ENCODE measurements around the gene SUPT4H1. TPM values are rescaled to one million over a fixed set of nuclear protein-coding genes. Genes with fewer than 3 reads are reported as not detected.

The SUPT4H1 gene
- total RNA-seq, 1 donor from 2014 or later, result 150 TPM

DNA sequence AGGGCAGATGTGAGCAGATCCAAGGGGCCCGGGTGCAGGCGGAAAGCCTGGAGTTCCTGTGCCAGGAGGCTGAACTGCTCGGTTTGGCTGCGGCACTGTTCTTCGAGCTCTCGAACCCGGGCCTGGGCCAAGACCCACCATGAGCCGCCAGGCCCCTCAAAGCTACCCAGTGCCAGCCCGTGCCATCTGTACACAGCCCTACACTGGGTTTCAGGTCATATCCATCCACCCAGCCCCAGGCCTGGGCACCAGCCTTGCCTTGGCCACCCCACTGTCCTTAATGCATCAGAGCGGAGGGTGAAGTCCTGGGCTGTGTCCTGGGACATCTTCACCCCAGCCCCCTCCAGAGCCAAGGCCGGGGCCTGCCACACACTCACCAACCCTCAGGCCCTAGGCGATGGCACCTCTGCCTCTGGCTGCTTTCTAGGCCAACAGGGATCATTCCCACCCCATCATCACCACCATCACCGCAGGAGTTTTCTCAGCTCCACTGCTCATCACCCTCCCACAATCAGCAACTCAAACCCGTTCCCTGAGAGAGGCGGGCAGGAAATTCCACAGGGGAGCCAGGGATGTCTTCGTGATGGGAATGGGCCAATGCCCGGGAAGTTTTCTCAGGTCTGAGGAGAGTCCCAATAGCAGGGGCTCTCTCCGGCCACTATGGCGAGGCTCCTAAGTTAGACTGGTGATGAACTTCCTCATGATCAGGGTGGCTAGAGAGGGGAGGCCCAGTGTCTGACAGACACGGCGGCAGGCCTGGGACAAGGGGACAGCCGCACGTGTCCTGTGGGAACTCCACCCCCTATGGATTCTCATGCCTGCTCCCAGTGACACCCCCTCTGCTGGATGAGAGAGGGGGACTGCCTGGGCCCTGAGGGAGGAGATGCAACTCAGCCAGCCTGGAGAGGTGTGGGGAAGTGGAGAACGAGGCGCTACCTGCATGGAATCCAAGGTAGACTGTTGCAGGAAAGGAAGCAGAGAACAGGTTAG, 32.5 kb downstream of the SUPT4H1 start:
- Mint-ChIP-seq H3K4me1 (ENCODE audit: unreplicated experiment) (no peaks in the 10 kb centered on the region), H3K27ac (ENCODE audit: unreplicated experiment) (no peak overlapping the region), H3K27me3 (ENCODE audit: unreplicated experiment) (peaks cover 14% of the 10 kb centered on the region), H3K4me3 (ENCODE audit: unreplicated experiment) (no peak overlapping the region), H3K36me3 (ENCODE audit: low read depth, unreplicated experiment) (no peaks in the 10 kb centered on the region), H3K9me3 (ENCODE audit: unreplicated experiment) (no peaks in the 10 kb centered on the region)
- TF ChIP-seq, protein P1, sequence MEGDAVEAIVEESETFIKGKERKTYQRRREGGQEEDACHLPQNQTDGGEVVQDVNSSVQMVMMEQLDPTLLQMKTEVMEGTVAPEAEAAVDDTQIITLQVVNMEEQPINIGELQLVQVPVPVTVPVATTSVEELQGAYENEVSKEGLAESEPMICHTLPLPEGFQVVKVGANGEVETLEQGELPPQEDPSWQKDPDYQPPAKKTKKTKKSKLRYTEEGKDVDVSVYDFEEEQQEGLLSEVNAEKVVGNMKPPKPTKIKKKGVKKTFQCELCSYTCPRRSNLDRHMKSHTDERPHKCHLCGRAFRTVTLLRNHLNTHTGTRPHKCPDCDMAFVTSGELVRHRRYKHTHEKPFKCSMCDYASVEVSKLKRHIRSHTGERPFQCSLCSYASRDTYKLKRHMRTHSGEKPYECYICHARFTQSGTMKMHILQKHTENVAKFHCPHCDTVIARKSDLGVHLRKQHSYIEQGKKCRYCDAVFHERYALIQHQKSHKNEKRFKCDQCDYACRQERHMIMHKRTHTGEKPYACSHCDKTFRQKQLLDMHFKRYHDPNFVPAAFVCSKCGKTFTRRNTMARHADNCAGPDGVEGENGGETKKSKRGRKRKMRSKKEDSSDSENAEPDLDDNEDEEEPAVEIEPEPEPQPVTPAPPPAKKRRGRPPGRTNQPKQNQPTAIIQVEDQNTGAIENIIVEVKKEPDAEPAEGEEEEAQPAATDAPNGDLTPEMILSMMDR (IDR thresholded peaks at IDR 0.05; ENCODE audit: unreplicated experiment), result no peak
- DNase-seq (ENCODE audit: low spot score), result no peak

DNA sequence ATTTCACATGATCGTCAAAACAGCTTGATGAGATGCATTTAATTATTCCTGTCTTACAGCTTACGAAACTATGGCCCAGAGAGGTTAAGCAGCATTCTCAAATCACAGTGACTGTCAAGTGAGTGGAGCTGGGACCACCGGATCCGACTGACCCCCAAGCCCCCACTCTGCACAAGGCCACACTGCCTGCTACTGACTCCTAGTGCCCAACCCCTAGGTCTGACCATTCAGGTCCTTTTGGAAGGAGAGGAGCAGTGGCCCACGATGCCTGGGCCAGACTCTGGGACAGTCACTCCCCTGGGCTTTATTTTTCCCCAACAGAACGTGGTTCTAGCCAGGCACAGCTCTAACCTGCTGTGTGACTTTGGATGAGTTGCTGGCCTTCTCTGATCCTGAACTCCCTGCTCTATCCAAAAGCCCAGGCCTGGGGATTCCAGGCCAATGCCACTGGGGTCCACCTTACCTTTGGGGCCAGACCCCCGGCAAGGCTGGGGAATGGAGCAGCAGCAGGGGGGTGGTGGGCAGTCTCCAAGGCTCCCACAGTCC, 33.3 kb downstream of the SUPT4H1 start:
- Mint-ChIP-seq H3K4me3 (ENCODE audit: unreplicated experiment) (no peak overlapping the region), H3K9me3 (ENCODE audit: unreplicated experiment) (no peaks in the 10 kb centered on the region), H3K4me1 (ENCODE audit: unreplicated experiment) (no peaks in the 10 kb centered on the region), H3K27me3 (ENCODE audit: unreplicated experiment) (peaks cover 12% of the 10 kb centered on the region), H3K27ac (ENCODE audit: unreplicated experiment) (no peak overlapping the region), H3K36me3 (ENCODE audit: low read depth, unreplicated experiment) (no peaks in the 10 kb centered on the region)
- TF ChIP-seq, protein P1 (IDR thresholded peaks at IDR 0.05; ENCODE audit: unreplicated experiment), result no peak
- DNase-seq (ENCODE audit: low spot score), result no peak

DNA sequence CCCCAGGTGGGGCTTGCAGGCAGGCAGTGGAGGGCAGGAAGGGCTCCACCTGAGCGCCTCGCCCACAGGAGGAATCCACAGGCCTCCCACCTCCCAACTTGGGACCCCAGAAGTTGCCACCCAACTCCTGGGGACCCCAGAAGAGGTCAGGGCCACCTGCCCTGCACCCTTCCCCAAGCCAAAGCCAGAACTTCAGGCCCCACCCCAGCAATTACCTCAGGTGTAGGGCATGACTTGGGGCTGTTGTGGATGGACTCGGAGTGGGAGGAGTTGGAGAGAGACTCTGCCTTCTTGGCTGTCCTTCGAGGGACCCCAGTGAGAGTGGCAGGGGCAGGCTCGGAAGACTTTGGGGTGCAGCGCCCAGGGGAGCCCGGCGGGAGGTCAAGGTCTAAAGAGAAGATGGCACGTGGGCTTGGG, 33.9 kb downstream of the SUPT4H1 start:
- Mint-ChIP-seq H3K27ac (ENCODE audit: unreplicated experiment) (no peak overlapping the region), H3K36me3 (ENCODE audit: low read depth, unreplicated experiment) (no peaks in the 10 kb centered on the region), H3K9me3 (ENCODE audit: unreplicated experiment) (no peaks in the 10 kb centered on the region), H3K27me3 (ENCODE audit: unreplicated experiment) (peaks cover 12% of the 10 kb centered on the region), H3K4me3 (ENCODE audit: unreplicated experiment) (no peak overlapping the region), H3K4me1 (ENCODE audit: unreplicated experiment) (no peaks in the 10 kb centered on the region)
- no peak for DNase-seq (ENCODE audit: low spot score)
- TF ChIP-seq, protein P1 (IDR thresholded peaks at IDR 0.05; ENCODE audit: unreplicated experiment), result no peak

DNA sequence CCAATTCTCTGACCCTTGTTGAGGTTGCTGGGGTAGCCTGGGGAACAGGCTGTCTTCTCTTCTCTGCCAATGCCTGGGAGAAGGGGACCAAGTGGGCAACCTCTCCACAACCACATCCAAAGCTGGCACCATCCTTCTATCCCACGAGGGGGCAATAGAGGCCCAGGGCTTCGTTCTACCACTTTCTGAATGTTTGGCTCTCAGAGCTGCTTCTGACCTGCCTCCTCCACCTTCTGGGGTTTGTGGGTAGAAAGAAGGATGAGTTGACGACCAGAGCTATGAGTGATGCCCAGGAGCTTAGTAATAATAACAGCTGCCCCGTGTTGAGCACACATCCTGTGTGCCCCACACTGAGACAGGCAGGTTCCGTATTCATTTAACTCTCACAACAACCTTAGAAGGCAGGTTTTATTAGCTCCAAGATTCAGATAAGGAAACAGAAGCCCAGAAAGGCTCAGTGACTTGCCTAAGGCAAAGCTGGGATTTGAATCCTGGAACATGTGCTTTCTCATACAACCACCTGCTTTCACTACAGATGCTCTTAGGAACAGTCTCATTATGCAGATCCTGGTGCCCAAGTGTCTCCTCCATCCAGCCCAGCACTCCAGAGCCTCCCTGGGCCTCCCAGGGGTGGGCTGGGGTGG, 34.5 kb downstream of the SUPT4H1 start:
- Mint-ChIP-seq H3K9me3 (ENCODE audit: unreplicated experiment) (no peaks in the 10 kb centered on the region), H3K4me1 (ENCODE audit: unreplicated experiment) (no peaks in the 10 kb centered on the region), H3K27ac (ENCODE audit: unreplicated experiment) (no peak overlapping the region), H3K36me3 (ENCODE audit: low read depth, unreplicated experiment) (no peaks in the 10 kb centered on the region), H3K27me3 (ENCODE audit: unreplicated experiment) (peaks cover 15% of the 10 kb centered on the region), H3K4me3 (ENCODE audit: unreplicated experiment) (no peak overlapping the region)
- DNase-seq (ENCODE audit: low spot score), result peak; percentile 54
- TF ChIP-seq, protein P1 (IDR thresholded peaks at IDR 0.05; ENCODE audit: unreplicated experiment), result peak; percentile 30
